Measurements from ENCODE around the gene PFN2.

DNA sequence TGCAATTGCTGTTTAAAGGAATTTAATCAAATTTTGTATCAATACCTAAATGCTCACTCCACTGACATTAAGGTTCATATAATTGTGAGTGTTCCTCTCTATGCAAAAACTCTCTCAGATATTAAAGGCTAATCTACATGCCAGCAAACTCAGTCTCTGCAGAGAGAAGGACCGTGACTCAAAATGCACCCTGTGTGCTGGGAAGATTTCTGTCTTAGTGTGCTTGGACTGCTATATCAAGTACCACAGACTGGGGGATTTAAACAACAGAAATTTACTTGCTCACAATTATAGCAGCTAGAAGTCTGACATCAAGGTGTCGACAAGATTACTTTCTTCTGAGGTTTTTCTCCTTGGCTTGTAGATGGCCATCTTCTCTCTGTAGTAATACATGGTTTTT lies 18.6 kb upstream of the PFN2 start:
- TF ChIP-seq, protein P1, sequence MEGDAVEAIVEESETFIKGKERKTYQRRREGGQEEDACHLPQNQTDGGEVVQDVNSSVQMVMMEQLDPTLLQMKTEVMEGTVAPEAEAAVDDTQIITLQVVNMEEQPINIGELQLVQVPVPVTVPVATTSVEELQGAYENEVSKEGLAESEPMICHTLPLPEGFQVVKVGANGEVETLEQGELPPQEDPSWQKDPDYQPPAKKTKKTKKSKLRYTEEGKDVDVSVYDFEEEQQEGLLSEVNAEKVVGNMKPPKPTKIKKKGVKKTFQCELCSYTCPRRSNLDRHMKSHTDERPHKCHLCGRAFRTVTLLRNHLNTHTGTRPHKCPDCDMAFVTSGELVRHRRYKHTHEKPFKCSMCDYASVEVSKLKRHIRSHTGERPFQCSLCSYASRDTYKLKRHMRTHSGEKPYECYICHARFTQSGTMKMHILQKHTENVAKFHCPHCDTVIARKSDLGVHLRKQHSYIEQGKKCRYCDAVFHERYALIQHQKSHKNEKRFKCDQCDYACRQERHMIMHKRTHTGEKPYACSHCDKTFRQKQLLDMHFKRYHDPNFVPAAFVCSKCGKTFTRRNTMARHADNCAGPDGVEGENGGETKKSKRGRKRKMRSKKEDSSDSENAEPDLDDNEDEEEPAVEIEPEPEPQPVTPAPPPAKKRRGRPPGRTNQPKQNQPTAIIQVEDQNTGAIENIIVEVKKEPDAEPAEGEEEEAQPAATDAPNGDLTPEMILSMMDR (IDR thresholded peaks at IDR 0.05) = no peak
- TF ChIP-seq POLR2A (IDR thresholded peaks at IDR 0.05) = no peak
